CD4-positive, alpha-beta T cell (primary cell): ENCODE data around the gene P2RY14. TPM values are rescaled to one million over a fixed set of nuclear protein-coding genes. Genes with fewer than 3 reads are reported as not detected.
"Not testable (repeated sequence)": the region's sequence is repeated elsewhere in the genome, so short reads cannot be mapped to it uniquely, and the experiment has no call there.

Source experiments
- ATAC-seq: fragments of 200-7000 bp; cut with Tn5 transposase; one replicate; pipeline ENCODE4 v1.10.0; 2022; ENCODE audit warnings: mild to moderate bottlenecking; ENCODE audit not compliant: poor library complexity
- CTCF ChIA-PET: fragments of 350-600 bp; sonication (Branson Sonifier 250); formaldehyde crosslinking; loops from one replicate; lab custom pipeline; 2021; ENCODE audit warnings: antibody characterized with exemption, inconsistent platforms; lab: Charles Lee
- POLR2A ChIA-PET: fragments of 350-600 bp; sonication (Branson Sonifier 250); formaldehyde crosslinking; loops from one replicate; lab custom pipeline; 2021; ENCODE audit warnings: antibody characterized with exemption, inconsistent platforms; lab: Charles Lee
- DNase-seq, 14 experiments: peaks; one replicate each; pipeline ENCODE4 v3.0.0-alpha.2; 2013 to 2020; ENCODE audit warnings: mixed read lengths in 2 of 14
- H3K27ac ChIP-seq, 2 donors: one replicate each; pipeline versions ENCODE4 v1.5.1 to v1.7.0; 2013; ENCODE audit warnings: low read length in 2 of 2, low read depth in 1 of 2, mild to moderate bottlenecking in 1 of 2
- H3K27me3 ChIP-seq, 2 experiments: 1 replicate in 1 of 2; 2 replicates in 1 of 2; pipeline versions ENCODE4 v1.6.1 to v1.7.0; 2013; ENCODE audit warnings: low read length in 2 of 2, control low read depth in 1 of 2, mild to moderate bottlenecking in 1 of 2, moderate library complexity in 1 of 2; ENCODE audit not compliant: insufficient read depth in 2 of 2, control insufficient read depth in 1 of 2
- H3K36me3 ChIP-seq: one replicate; pipeline ENCODE4 v1.6.1; 2013; ENCODE audit warnings: low read length, control low read depth; ENCODE audit not compliant: insufficient read depth
- H3K4me1 ChIP-seq: one replicate; pipeline ENCODE4 v1.6.1; 2013; ENCODE audit warnings: low read length, control low read depth; ENCODE audit not compliant: insufficient read depth
- H3K4me3 ChIP-seq: one replicate; pipeline ENCODE4 v1.5.1; 2013; ENCODE audit warnings: mild to moderate bottlenecking, low read length, moderate library complexity
- H3K9me3 ChIP-seq, 2 experiments: 1 replicate in 1 of 2; 2 replicates in 1 of 2; pipeline versions ENCODE4 v1.6.1 to v1.7.0; 2013; ENCODE audit warnings: low read length in 2 of 2, mild to moderate bottlenecking in 2 of 2, control low read depth in 1 of 2, moderate library complexity in 1 of 2; ENCODE audit not compliant: control insufficient read depth in 1 of 2, insufficient read depth in 1 of 2
- H3K27ac Mint-ChIP-seq: one replicate; pipeline ENCODE4 v1.8.0; 2020; ENCODE audit warnings: mixed read lengths
- H3K27me3 Mint-ChIP-seq: one replicate; pipeline ENCODE4 v1.8.0; 2021; ENCODE audit warnings: mixed read lengths
- H3K36me3 Mint-ChIP-seq: one replicate; pipeline ENCODE4 v1.8.0; 2021; ENCODE audit warnings: low read depth, mixed read lengths
- H3K4me1 Mint-ChIP-seq: one replicate; pipeline ENCODE4 v1.8.0; 2021; ENCODE audit warnings: low read depth, mixed read lengths
- H3K4me3 Mint-ChIP-seq: one replicate; pipeline ENCODE4 v1.8.0; 2020; ENCODE audit warnings: mild to moderate bottlenecking, mixed read lengths
- H3K9me3 Mint-ChIP-seq: one replicate; pipeline ENCODE4 v1.8.0; 2020; ENCODE audit warnings: mixed read lengths
- intact Hi-C, 2 experiments: fragments of 100-400 bp; cut with DNase I in 1 of 2; cut with micrococcal nuclease in 1 of 2; formaldehyde crosslinking; loops; one replicate each; pipeline versions ENCODE4 v1.15.1 to v1.9.0; 2023 to 2025; cut with DNase I, micrococcal nuclease
- total RNA-seq, 174 experiments: library from RNA in 2 of 174; stranded (reverse) in 2 of 174; gene quantifications; one replicate each; pipeline ENCODE4 v1.2.3 and lab custom pipeline; 2021 to 2026
- TF ChIP-seq, protein P1 (sequence below): fragments of 200-600 bp; IDR thresholded peaks from one replicate; pipeline ENCODE4 v1.8.0; 2022; ENCODE audit warnings: antibody characterized with exemption, mild to moderate bottlenecking

P2RY14 gene
- total RNA-seq, 2 experiments from 2014 or later = 0.22 TPM; not detected in 1

DNA sequence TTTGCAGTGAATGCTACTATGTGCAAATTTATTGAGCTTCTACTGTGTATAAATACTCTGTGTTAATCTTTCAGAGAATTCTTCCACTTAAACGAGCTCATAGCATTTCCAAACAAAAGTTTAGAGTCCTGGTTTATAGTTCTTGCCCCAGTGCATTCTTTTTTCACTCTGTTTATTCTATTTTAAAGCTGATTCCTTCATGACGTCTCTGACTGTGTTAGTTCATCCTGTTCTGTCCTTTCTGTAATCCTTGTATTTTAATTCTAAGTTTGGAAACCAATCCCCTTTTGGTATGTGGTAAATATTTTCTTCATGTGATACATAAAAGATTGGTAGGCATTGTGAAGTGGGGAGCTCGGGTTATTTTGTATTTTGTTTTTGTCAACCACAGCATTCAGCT lies 18.7 kb downstream of the P2RY14 start:
- ChIA-PET CTCF (interaction anchor here (1.3 kb wide), 1 partner anchor 9 kb away, joined by 3 read pairs; no protein-coding TSS in a partner anchor), POLR2A (no interaction called here)
- DNase-seq = no peak
- Histone ChIP-seq H3K9me3 (no peaks in the 10 kb centered on the region), H3K4me3 (no peak overlapping the region), H3K36me3 (no peaks in the 10 kb centered on the region), H3K27ac (no peak overlapping the region), H3K27me3 (no peaks in the 10 kb centered on the region), H3K4me1 (no peaks in the 10 kb centered on the region)
- Mint-ChIP-seq H3K27me3 (no peaks in the 10 kb centered on the region), H3K4me1 (no peaks in the 10 kb centered on the region), H3K36me3 (no peaks in the 10 kb centered on the region), H3K4me3 (no peak overlapping the region), H3K27ac (no peak overlapping the region), H3K9me3 (no peaks in the 10 kb centered on the region)
- TF ChIP-seq, protein P1, sequence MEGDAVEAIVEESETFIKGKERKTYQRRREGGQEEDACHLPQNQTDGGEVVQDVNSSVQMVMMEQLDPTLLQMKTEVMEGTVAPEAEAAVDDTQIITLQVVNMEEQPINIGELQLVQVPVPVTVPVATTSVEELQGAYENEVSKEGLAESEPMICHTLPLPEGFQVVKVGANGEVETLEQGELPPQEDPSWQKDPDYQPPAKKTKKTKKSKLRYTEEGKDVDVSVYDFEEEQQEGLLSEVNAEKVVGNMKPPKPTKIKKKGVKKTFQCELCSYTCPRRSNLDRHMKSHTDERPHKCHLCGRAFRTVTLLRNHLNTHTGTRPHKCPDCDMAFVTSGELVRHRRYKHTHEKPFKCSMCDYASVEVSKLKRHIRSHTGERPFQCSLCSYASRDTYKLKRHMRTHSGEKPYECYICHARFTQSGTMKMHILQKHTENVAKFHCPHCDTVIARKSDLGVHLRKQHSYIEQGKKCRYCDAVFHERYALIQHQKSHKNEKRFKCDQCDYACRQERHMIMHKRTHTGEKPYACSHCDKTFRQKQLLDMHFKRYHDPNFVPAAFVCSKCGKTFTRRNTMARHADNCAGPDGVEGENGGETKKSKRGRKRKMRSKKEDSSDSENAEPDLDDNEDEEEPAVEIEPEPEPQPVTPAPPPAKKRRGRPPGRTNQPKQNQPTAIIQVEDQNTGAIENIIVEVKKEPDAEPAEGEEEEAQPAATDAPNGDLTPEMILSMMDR = no peak
- no peak for ATAC-seq
- intact Hi-C loops = no loop called here

DNA sequence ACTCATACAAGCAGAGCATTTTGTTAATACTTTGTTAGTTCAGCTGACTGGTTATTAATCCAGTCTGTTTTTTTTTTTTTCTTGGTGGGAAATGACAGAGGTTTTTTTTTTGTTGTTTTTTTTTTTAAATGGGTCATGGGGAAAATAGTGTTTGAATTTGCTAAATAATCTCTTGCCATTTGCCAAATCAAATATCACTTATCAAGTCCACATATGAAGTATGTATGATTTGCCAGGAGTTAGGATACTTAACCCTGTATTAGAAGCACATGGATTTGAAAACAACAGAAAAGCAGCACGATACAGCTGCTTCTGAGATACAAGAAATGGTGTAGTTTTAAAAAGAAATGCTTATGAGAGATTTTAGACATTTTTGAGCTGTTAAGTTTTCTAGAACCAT lies 21.6 kb downstream of the P2RY14 start:
- no peaks in the 10 kb centered on the region for H3K4me1 ChIP-seq
- intact Hi-C loops = no loop called here
- DNase-seq (no peak), ATAC-seq (no peak)
- Mint-ChIP-seq H3K36me3 (no peaks in the 10 kb centered on the region), H3K27ac (no peak overlapping the region), H3K9me3 (no peaks in the 10 kb centered on the region), H3K4me3 (no peak overlapping the region), H3K27me3 (no peaks in the 10 kb centered on the region), H3K4me1 (no peaks in the 10 kb centered on the region)
- H3K27ac ChIP-seq = no peak overlapping the region
- TF ChIP-seq, protein P1 = no peak
- H3K4me3 ChIP-seq = no peak overlapping the region
- CTCF ChIA-PET = interaction anchor here (0.6 kb wide), 1 partner anchor 461 kb away, joined by 3 read pairs; no protein-coding TSS in a partner anchor
- no peaks in the 10 kb centered on the region for H3K9me3 ChIP-seq
- H3K36me3 ChIP-seq = no peaks in the 10 kb centered on the region
- no peaks in the 10 kb centered on the region for H3K27me3 ChIP-seq
- POLR2A ChIA-PET = interaction anchor here (1.4 kb wide), 1 partner anchor 12 kb away, joined by 4 read pairs; no protein-coding TSS in a partner anchor

DNA sequence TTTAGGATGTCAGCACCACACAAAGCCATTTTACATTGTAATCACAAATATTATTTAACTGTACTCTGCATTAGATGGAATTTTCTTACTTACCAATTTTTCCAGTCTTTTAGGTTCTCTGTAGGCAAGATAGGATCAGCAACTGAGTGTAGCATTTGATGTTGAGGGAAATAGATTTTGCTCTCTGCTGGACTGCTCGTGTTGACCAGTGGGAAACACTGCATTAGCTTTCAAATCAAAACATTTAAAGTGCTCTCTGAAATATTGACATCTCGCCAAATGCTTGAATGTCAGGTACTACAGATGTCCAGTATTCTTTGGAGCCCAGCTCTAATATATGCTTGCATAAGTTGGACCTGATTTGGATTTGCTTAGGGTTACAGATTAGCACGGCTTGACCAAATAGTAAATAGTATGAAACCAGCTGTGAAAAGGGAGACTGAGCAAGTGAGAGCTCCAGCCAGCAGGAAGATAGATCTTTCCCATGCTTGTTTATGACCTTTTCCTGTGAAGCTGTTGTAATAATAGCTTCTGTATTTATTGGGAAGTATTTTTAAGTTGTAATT lies 29.5 kb downstream of the P2RY14 start:
- ChIA-PET CTCF (no interaction called here), POLR2A (interaction anchor here (0.8 kb wide), 1 partner anchor 20 kb away, joined by 3 read pairs; no protein-coding TSS in a partner anchor)
- intact Hi-C loops = no loop called here

DNA sequence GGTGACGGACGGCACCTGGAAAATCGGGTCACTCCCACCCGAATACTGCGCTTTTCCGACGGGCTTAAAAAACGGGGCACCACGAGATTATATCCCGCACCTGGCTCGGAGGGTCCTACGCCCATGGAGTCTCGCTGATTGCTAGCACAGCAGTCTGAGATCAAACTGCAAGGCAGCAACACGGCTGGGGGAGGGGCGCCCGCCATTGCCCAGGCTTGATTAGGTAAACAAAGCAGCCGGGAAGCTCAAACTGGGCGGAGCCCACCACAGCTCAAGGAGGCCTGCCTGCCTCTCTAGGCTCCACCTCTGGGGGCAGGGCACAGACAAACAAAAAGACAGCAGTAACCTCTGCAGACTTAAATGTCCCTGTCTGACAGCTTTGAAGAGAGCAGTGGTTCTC lies 36.3 kb downstream of the P2RY14 start:
- ATAC-seq, intact Hi-C loops, POLR2A ChIA-PET: not testable (repeated sequence)

More for the DNA sequence above, 29.5 kb downstream of the P2RY14 start:
- DNase-seq = no peak
- Histone ChIP-seq H3K27ac (no peak overlapping the region), H3K36me3 (no peaks in the 10 kb centered on the region), H3K4me3 (no peak overlapping the region), H3K4me1 (no peaks in the 10 kb centered on the region), H3K9me3 (no peaks in the 10 kb centered on the region), H3K27me3 (no peaks in the 10 kb centered on the region)
- Mint-ChIP-seq H3K27me3 (no peaks in the 10 kb centered on the region), H3K9me3 (no peaks in the 10 kb centered on the region), H3K4me1 (no peaks in the 10 kb centered on the region), H3K36me3 (no peaks in the 10 kb centered on the region), H3K4me3 (no peak overlapping the region), H3K27ac (no peak overlapping the region)
- TF ChIP-seq, protein P1 = no peak
- no peak for ATAC-seq

More for the DNA sequence above, 36.3 kb downstream of the P2RY14 start:
- H3K4me1 Mint-ChIP-seq, H3K36me3 ChIP-seq, H3K27ac Mint-ChIP-seq, CTCF ChIA-PET, H3K27me3 Mint-ChIP-seq, H3K9me3 Mint-ChIP-seq, H3K4me1 ChIP-seq, H3K36me3 Mint-ChIP-seq, H3K9me3 ChIP-seq, H3K27me3 ChIP-seq, DNase-seq, H3K4me3 Mint-ChIP-seq, H3K27ac ChIP-seq, H3K4me3 ChIP-seq: not testable (repeated sequence)
